Hindlimb muscle (tissue), 1 donor: ENCODE data around the gene MLXIP. TPM values are rescaled to one million over a fixed set of nuclear protein-coding genes. Genes with fewer than 3 reads are reported as not detected.
"Not testable (repeated sequence)": the region's sequence is repeated elsewhere in the genome, so short reads cannot be mapped to it uniquely, and the experiment has no call there.

Source experiments
- DNase-seq: peaks from one replicate; pipeline ENCODE4 v3.0.0-alpha.2; 2013
- polyA plus RNA-seq: library from polyadenylated mRNA; unstranded; fragments of 120-200 nt; gene quantifications from one replicate; pipeline ENCODE4 v1.2.1, GENCODE V29; 2013; ENCODE audit not compliant: insufficient read length

MLXIP gene
- 36.7 TPM for polyA plus RNA-seq

DNA sequence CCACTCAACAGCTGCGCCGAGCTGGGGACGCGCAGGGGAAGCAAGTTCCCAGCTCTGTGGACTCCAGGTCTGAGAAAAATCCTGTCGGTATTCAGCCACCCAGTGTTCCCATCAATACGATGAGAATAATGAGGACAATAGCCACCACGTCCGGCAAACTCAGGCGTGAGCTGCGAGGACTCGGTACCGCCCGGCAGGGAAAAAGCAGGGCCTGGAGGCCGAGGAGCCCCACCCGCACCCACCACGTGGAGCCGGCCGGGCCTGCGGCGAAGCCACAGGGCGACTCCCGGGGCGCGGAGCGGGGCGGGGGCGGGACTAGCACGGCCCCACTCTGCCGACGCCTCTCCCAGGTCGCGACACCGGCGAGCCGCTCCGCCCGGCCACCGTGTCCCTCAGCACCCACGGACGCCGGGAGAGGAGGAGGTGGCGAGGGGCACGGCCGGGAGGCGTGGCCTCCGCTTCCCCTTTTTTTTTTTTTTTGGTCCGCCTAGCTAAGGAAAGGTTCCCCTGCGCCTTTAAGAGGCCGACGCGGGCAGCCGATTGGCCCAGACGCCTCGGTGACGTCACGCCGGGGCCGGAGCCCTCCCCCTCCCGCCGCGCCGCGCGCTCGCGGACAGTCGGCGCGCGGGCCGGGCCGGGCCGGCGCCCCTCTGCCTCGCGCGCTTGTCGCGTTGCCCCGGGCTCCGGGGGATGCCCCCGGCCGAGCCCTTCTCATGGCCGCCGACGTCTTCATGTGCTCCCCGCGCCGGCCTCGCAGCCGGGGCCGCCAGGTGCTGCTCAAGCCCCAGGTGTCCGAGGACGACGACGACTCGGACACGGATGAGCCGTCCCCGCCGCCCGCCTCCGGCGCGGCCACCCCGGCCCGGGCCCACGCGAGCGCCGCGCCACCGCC lies at the start of gene MLXIP:
TSS of gene MLXIP (plus strand) at position 616 of the 892 bp plus-strand sequence. CDS start at position 714, 98 bp downstream.
- peak; percentile 96 for DNase-seq

DNA sequence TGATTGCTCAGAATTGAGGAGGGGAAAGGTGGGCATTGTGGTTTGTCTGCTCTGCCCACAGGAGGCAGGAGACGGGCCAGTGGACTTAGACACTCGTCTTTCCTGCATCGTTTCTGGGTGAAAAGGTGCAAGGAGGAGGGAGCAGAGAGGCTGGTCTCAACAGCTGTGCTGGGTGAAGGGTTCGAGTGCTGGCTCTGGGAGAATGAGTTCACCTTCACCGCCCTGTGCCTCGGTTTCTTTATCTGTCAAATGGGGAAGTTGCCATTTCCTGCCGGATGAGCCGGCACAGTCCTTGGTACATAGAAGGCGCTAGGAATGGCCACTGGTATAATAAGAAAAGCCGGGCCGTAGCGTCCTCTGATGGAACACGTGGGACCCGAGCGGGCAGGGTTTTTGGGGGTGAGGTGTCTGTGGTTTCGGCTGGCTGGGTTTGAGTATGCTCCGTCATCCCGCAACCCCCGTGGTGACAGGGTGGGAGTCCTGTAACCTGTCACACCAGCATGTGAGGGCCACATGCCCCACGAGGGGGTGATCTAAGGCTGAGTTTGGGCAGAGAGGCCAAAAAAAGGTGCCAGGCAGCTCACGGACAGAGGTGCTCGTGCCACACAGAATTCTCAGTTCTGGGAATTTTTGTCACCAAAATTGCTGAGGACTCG lies 49.5 kb upstream of the MLXIP start:
- DNase-seq = no peak

GRCh38 chr12:122029620-122030423 lies 48.7 kb upstream of the MLXIP start:
- DNase-seq = no peak

DNA sequence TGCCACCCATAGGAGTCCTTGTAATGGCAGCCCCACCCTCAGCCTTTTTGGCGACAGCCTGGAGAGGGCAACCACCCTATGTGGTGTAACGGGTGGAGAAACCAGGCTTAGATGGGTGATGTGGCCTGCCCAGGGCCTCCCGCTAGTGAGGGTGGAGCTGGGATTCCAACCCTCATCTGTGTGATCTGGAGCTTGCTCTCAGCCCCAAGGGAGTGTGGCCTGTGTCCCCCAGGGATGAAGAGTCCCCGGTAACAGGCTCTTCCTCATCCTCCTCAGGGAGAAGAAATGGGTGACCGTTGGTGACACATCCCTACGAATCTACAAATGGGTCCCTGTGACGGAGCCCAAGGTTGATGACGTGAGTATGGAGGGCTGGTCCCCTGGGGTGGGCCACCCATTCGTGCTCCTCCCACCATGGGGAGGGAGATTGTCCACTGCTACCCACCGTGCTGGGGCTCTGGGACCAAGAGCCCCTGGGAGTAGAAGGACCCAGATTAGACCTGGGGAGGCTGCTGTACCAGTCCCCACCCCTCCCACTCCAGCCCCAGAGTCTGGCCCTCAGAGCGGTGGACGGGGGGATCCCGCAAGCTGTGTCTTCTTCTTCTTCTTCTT lies 48.0 kb upstream of the MLXIP start:
- no peak for DNase-seq

DNA sequence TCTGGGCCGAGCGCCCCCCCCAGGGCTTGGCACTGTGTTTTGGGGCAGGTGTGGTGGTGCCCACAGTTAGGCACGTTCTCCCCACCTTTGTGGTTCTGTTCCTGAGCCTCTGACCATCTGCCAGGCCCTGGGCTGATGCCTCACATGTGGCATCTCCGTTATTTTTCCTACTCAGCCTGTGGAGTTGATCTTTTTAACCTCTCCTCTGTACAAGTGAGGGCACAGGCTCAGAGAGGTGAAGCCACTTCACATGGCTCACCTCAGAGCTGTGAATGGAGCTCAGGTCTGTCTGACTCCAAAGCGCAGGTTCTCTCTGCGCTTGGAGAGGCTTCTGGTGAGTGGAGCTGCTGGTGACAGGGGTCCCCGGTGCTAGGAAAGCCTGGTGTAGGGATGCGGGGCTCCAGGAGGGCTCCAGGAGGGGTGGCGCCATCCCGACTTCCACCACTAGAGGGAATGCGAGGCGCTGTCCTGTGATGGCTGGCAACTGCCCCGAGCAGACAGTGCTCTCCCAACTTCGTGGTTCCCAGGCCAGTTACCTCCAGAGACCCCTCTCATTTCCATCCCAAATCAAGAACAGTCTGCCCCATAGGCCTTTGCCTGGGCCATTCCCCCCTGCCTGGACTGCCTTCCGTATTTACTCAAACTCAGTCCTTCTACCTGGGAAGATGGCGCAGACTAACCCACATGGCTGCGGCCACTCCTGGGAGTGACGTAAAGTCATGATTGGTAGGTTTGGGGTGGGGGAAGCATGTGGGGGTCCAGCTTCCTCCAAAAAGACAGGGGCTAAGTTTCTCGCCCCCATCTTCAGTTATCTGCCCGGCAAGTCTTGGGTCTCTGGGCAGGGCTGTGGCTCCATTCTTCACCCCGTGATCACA lies 47.0 kb upstream of the MLXIP start:
- DNase-seq = no peak

GRCh38 chr12:122032580-122032979 lies 46.0 kb upstream of the MLXIP start:
- DNase-seq = no peak

- no peak for DNase-seq
Measured at GRCh38 chr12:122035292-122035691, 43.3 kb upstream of the MLXIP start.

GRCh38 chr12:122036153-122036552 lies 42.4 kb upstream of the MLXIP start:
- DNase-seq = no peak

DNA sequence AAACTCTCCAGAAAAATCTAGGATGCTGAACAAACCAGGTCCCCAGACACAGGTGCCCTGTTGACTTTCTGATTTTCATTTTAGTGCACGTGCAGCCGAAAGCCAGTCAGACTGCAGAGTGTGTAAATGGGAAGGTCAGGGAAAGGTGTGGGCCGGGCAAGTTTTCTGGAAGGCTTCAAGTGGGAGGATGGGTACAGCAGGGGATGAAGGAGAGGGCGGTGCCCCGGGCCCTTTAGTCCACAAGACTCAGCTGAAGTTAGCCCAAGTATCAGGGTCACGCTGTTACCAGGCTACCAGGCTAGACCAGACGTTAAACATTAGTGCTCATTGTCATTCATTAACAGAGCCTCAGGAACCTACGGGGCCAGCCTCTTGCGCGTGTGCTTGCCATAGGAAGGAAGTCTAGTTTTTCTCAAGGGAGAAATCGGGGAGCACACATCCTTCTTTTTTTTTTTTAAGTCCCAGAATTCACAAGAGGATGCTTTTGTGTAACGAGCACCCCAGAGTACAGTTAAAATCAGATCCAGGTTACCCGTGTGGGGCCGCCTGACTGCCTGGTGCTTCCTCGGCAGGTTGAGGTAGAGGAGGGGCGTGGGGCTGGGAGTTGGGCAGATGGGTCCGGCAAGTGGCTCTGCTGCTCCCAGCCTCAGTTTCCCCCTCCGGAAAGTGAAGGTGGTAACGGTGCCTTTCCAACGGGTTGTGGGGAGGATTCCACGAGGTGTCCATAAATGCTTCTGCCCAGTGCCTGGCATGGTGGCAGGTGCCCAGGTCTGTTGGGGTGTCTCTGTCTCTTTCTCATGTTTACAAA lies 37.8 kb upstream of the MLXIP start:
- no peak for DNase-seq

GRCh38 chr12:122041458-122041857 lies 37.1 kb upstream of the MLXIP start:
- DNase-seq = not testable (repeated sequence)

GRCh38 chr12:122042910-122043309 lies 35.6 kb upstream of the MLXIP start:
- no peak for DNase-seq

- DNase-seq = no peak
Measured at GRCh38 chr12:122043476-122043875, 35.1 kb upstream of the MLXIP start.

- DNase-seq = no peak
Measured at GRCh38 chr12:122045262-122045661, 33.3 kb upstream of the MLXIP start.

DNA sequence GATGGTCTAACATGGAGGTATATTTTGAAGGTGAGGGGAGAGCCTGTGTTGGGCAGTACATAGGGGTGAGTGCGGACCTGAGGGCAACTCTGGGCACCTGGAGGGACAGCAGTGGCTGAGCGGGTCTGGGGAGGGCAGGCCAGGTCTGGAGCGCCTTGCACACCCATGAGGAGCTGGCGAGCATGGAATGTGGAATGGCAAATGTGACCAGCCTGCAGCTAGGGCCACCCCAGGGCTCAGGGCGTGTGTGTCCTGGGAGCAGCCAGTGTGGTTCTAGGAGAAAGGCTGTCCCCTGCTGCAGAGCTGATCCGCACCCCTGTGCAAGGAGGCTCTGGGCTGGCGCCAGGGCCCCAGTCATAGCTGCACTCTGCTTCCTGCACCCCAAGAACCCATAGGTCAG lies 32.4 kb upstream of the MLXIP start:
- no peak for DNase-seq

GRCh38 chr12:122048151-122048550 lies 30.4 kb upstream of the MLXIP start:
- DNase-seq = no peak

- no peak for DNase-seq
Measured at GRCh38 chr12:122049827-122050226, 28.7 kb upstream of the MLXIP start.

DNA sequence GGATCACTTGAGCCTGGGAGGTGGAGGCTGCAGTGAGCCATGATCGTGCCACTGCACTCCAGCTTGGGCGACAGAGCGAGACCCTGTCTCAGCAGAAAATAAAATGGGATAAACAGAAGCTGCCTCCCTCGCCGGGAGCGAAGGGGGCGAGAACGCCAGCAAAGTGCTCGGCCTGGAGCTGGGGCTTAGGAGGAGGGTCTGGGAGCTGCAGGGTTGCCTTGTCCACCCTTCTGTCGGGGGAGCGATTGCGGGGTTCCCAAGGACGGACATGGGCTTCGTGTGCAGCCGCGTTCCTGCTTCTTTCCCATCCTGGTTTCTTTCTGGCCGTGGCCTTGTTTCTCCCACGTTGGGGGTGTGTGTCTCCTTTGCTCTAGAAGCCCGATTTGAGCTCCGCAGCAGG lies 27.9 kb upstream of the MLXIP start:
- DNase-seq = no peak

DNA sequence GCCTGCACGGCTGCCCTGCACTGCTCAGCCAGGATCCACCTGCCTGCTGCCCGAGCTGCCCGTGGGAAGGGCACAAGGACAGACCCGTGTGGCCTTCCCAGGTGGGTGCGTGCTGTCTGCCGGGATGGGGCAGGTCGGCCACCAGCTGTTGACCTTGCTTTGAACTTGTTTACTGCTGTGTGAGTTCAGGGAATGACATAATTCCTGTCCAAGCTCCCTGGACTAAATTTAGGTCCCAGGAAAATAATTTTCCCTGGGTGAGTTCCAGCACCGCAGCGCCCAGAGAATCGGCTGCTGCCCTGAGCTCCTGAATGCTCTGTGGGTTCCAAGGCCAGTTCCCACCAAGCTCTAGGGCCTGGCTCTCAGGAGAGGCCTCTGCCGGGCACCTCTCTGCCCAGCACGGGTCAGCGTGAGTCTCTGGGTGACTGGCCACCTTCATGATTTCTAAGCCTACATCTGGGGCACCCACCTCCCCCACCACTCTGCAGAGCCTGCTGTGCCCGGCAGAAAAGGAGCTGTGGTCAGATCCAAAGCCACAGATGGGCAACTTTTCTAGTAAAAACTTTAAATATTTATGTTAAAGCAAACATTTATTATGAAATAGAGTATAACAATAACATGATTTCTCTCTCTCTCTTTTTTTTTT lies 27.2 kb upstream of the MLXIP start:
- no peak for DNase-seq

- DNase-seq = no peak
Measured at GRCh38 chr12:122052285-122052684, 26.3 kb upstream of the MLXIP start.
